Measurements from ENCODE around the gene CLEC9A. TPM values are rescaled to one million over a fixed set of nuclear protein-coding genes. Genes with fewer than 3 reads are reported as not detected.

The CLEC9A gene
- total RNA-seq, 2 experiments from 2014 or later, result not detected

DNA sequence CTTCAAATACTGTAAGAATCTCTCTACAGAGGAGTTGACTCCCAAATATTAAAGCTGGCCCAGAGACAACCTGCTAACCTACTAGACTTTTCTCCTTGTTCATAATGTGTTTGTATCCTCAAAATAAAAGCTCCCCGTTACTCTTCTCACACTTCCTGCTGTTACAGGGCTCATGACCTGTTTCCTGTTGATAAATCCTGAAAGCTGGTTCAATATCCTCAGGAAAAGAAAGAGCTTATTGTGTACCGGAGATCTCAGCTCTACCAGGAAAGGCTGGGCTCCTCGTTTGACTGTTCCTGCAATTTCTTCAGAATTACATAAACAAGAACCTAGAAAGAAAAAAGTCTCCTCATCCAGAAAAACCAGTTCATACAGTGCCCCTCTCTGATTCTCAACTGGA is 37.5 kb downstream of the CLEC9A start:
- ATAC-seq, result no peak
- CTCF ChIA-PET, result interaction anchor here (1.1 to 1.9 kb wide), 5 partner anchors 11 to 128 kb away, joined by 3 to 5 read pairs (median 4); no protein-coding TSS in a partner anchor
- H3K36me3 Mint-ChIP-seq (ENCODE audit: low read depth), result no peaks in the 10 kb centered on the region
- DNase-seq, result no peak
- H3K4me3 Mint-ChIP-seq, result no peak overlapping the region
- no peaks in the 10 kb centered on the region for H3K9me3 Mint-ChIP-seq (ENCODE audit: insufficient read depth)
- H3K27me3 Mint-ChIP-seq (ENCODE audit: low read depth), result peaks cover 40% of the 10 kb centered on the region
- H3K27ac Mint-ChIP-seq, result no peak overlapping the region
- H3K4me1 Mint-ChIP-seq (ENCODE audit: low read depth), result peaks cover 6% of the 10 kb centered on the region
- POLR2A ChIA-PET, result interaction anchor here (0.7 kb wide), 1 partner anchor 106 kb away, joined by 3 read pairs; no protein-coding TSS in a partner anchor

DNA sequence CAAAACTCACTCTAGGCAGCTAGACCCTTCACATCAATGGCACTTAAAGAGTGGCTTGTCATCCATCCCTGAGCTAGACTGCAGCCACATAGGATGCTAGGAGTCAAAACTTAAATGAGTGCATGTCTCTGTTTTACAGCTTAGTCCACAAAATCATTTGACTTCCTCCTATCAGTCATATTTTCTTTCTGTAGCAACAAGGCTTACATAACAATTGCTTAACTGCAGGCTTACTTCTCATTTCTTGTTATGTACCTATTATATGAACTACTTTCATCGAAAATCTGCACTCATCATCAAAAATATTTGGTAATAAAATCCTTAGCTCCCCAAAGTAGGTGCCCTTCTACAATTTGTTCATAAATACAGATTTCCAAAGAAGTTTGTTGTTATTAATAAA is 38.2 kb downstream of the CLEC9A start:
- no peak for ATAC-seq
- H3K4me1 Mint-ChIP-seq (ENCODE audit: low read depth), result peaks cover 6% of the 10 kb centered on the region
- peaks cover 40% of the 10 kb centered on the region for H3K27me3 Mint-ChIP-seq (ENCODE audit: low read depth)
- H3K27ac Mint-ChIP-seq, result no peak overlapping the region
- H3K4me3 Mint-ChIP-seq, result no peak overlapping the region
- ChIA-PET CTCF (interaction anchor here (1.1 to 1.9 kb wide), 5 partner anchors 12 to 129 kb away, joined by 3 to 5 read pairs (median 4); no protein-coding TSS in a partner anchor), POLR2A (interaction anchor here (0.6 kb wide), 1 partner anchor 73 kb away, joined by 3 read pairs; no protein-coding TSS in a partner anchor)
- no peaks in the 10 kb centered on the region for H3K9me3 Mint-ChIP-seq (ENCODE audit: insufficient read depth)
- no peak for DNase-seq
- H3K36me3 Mint-ChIP-seq (ENCODE audit: low read depth), result no peaks in the 10 kb centered on the region

DNA sequence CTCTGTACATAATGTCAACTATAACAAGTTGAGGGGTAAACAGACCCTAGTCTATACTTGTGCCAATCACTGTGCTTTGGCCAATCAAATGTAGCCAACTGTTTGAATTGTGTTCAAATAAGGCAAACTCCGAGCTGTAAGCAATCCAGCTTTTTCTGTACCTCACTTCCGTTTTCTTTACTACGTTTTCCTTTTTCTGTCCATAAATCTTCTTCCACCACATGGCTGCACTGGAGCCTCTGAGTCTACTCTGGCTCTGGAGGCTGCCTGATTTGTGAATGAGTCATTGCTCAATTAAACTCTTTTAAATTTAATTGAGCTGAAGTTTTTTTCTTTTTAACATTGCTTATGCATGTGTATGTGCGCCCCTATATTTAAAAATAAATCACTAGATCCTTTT is 38.6 kb downstream of the CLEC9A start:
- Mint-ChIP-seq H3K4me3 (no peak overlapping the region), H3K36me3 (ENCODE audit: low read depth) (no peaks in the 10 kb centered on the region), H3K27ac (no peak overlapping the region), H3K4me1 (ENCODE audit: low read depth) (peaks cover 6% of the 10 kb centered on the region), H3K27me3 (ENCODE audit: low read depth) (peaks cover 40% of the 10 kb centered on the region), H3K9me3 (ENCODE audit: insufficient read depth) (no peaks in the 10 kb centered on the region)
- DNase-seq, result no peak
- CTCF ChIA-PET, result interaction anchor here (1.1 to 1.9 kb wide), 4 partner anchors 12 to 129 kb away, joined by 3 to 5 read pairs (median 4); no protein-coding TSS in a partner anchor
- POLR2A ChIA-PET, result interaction anchor here (0.6 kb wide), 1 partner anchor 72 kb away, joined by 3 read pairs; no protein-coding TSS in a partner anchor
- ATAC-seq, result no peak

DNA sequence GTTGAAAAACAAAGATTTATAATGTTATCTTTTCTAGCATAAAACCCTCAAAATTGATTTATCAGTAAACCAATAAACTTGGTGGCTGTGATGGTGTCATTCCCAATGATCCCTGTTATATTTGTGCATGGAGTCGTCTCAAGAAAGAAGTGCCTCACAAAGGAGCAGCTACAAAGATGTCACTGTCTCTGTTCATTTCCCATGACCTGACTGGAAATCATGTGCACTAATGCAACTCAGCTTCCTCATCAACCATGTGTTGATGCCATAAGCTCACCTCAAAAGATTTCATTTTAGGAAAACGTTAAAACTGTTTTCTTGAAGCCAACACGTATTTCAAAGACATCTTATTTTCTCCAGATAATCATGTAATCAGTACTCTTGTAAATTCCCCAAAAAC is 39.5 kb downstream of the CLEC9A start:
- H3K9me3 Mint-ChIP-seq (ENCODE audit: insufficient read depth), result no peaks in the 10 kb centered on the region
- ChIA-PET POLR2A (no interaction called here), CTCF (no interaction called here)

DNA sequence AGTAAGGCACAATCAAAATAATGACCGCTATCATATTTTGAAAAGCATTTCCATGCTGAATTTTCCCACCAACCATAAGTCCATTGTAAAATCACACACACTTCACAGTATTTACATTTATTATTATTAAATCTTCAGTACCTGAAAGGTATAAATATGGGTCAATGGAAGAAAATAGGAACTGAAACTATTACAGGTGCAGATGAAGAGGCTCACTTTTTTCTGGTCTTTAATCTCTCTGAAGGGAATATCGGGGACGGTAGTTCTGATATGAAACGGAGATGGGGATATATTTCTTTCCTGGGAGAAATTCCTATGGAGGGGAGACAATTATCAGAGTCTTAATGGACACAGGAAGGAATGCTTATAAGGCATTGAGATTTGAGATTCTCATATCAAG is 39.9 kb downstream of the CLEC9A start:
- Mint-ChIP-seq H3K27ac (no peak overlapping the region), H3K36me3 (ENCODE audit: low read depth) (no peaks in the 10 kb centered on the region), H3K4me3 (no peak overlapping the region), H3K27me3 (ENCODE audit: low read depth) (peaks cover 40% of the 10 kb centered on the region), H3K9me3 (ENCODE audit: insufficient read depth) (no peaks in the 10 kb centered on the region), H3K4me1 (ENCODE audit: low read depth) (peaks cover 2% of the 10 kb centered on the region)
- no peak for ATAC-seq
- ChIA-PET POLR2A (no interaction called here), CTCF (no interaction called here)
- DNase-seq, result no peak

More for the DNA sequence above, 39.5 kb downstream of the CLEC9A start:
- H3K36me3 Mint-ChIP-seq (ENCODE audit: low read depth), result no peaks in the 10 kb centered on the region
- H3K4me3 Mint-ChIP-seq, result no peak overlapping the region
- H3K27me3 Mint-ChIP-seq (ENCODE audit: low read depth), result peaks cover 42% of the 10 kb centered on the region
- no peak overlapping the region for H3K27ac Mint-ChIP-seq
- no peak for ATAC-seq
- no peak for DNase-seq
- H3K4me1 Mint-ChIP-seq (ENCODE audit: low read depth), result peaks cover 5% of the 10 kb centered on the region

DNA sequence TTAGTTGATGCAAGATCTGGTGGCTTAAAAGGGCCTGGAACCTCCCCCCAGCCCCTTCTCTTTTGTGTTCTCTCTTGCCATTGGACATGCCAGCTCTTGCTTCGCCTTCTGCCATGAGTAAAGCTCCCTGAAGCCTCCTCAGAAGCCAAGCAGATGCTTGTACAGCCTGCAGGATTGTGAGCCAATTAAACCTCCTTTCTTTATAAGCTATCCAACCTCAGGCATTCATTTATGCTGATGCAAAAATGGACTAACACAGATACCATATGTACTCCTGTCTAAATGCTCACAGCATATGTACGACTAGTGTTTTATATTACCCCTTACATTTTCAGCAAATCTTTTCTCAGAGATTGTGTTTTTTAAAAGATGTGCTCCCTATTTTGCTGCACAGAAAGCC is 41.6 kb downstream of the CLEC9A start:
- H3K27ac Mint-ChIP-seq, result no peak overlapping the region
- H3K9me3 Mint-ChIP-seq (ENCODE audit: insufficient read depth), result no peaks in the 10 kb centered on the region
- no peaks in the 10 kb centered on the region for H3K36me3 Mint-ChIP-seq (ENCODE audit: low read depth)
- peaks cover 39% of the 10 kb centered on the region for H3K27me3 Mint-ChIP-seq (ENCODE audit: low read depth)
- CTCF ChIA-PET, result no interaction called here
- POLR2A ChIA-PET, result no interaction called here
- ATAC-seq (no peak), DNase-seq (no peak)
- H3K4me1 Mint-ChIP-seq (ENCODE audit: low read depth), result no peaks in the 10 kb centered on the region
- no peak overlapping the region for H3K4me3 Mint-ChIP-seq

DNA sequence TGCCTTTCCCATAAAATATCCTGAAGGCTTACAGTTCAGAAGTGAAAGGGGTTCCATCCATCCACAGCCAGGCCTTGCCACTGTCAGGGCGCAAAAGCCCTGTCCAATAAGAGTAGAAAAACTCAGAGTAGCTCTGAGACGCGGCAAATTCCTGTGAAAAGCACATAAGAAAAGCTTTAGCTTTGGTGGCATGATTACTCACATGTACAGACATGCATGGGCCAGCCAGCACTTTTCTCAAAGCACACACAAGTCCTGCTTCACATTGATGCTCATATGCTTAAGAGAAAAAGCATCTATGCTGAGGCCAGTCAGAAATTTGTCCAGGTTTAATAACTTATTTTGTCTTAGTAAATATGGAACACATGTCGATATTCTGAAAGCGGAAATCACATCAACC is 42.8 kb downstream of the CLEC9A start:
- H3K27ac Mint-ChIP-seq, result no peak overlapping the region
- H3K27me3 Mint-ChIP-seq (ENCODE audit: low read depth), result peaks cover 37% of the 10 kb centered on the region
- CTCF ChIA-PET, result interaction anchor here (0.7 kb wide), 1 partner anchor 133 kb away, joined by 3 read pairs; no protein-coding TSS in a partner anchor
- H3K4me1 Mint-ChIP-seq (ENCODE audit: low read depth), result no peaks in the 10 kb centered on the region
- DNase-seq (no peak), ATAC-seq (no peak)
- no peak overlapping the region for H3K4me3 Mint-ChIP-seq
- POLR2A ChIA-PET, result interaction anchor here (1.0 kb wide), 1 partner anchor 8 kb away, joined by 3 read pairs; no protein-coding TSS in a partner anchor
- no peaks in the 10 kb centered on the region for H3K36me3 Mint-ChIP-seq (ENCODE audit: low read depth)
- H3K9me3 Mint-ChIP-seq (ENCODE audit: insufficient read depth), result no peaks in the 10 kb centered on the region

DNA sequence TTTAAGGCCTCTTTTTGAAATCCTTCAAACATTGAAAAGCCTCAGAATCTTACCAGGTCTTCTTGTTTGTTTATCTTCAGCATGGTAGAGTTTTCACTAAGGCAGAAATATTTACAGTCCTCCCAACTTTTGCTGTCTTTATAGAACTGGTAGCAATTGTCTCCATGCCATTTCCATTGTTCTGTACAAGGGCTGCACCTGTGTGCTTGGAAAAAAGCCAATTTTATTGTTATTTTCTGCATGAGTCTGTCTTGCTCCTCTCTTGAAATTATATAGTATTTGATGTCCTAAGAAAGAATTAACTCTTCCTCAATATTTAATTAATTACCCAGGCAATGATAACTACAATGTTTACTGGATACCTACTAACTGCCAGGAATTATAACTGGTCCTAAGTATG is 45.0 kb downstream of the CLEC9A start:
- Mint-ChIP-seq H3K4me1 (ENCODE audit: low read depth) (no peaks in the 10 kb centered on the region), H3K36me3 (ENCODE audit: low read depth) (no peaks in the 10 kb centered on the region), H3K27me3 (ENCODE audit: low read depth) (peaks cover 28% of the 10 kb centered on the region), H3K9me3 (ENCODE audit: insufficient read depth) (no peaks in the 10 kb centered on the region), H3K27ac (no peak overlapping the region), H3K4me3 (no peak overlapping the region)
- DNase-seq, result no peak
- ChIA-PET POLR2A (no interaction called here), CTCF (no interaction called here)
- no peak for ATAC-seq

DNA sequence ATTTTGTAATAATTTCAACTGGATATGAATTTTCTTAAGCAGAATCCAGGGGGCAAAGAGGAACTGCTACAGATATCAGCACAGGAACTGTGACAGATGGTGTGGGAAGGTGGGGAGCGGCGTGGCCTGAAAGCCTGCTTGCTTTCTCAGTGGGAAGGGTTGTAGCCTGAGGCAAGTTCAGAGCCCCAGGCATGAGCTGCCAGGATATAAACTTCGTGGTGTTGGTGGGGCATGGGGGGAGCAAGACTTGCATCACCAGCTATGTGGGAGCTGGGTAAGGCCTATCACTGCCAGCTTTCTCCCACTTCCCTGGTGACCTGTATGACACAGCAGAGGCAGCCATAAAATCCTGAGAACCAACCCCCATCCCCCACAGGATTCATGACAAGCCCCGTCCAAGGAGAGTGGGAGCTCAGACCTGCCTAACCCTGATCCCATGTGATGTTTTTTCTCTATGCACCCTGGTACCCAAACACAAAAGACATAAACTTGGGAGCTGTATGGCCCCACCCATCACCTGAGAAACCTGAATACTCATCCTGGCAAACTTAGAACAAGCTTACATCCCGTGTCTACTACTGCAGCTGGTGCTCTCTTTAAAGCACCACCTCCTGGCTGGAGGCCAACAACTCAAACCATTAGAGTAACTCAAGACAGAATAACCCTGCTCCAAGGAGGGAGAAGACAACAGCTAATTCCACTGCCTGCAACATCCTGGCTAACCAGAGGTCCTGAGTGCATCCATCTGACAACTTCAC is 51.8 kb downstream of the CLEC9A start:
- ChIA-PET POLR2A (no interaction called here), CTCF (no interaction called here)
- Mint-ChIP-seq H3K4me3 (no peak overlapping the region), H3K9me3 (ENCODE audit: insufficient read depth) (peaks cover 4% of the 10 kb centered on the region), H3K36me3 (ENCODE audit: low read depth) (no peaks in the 10 kb centered on the region), H3K27ac (no peak overlapping the region), H3K4me1 (ENCODE audit: low read depth) (no peaks in the 10 kb centered on the region), H3K27me3 (ENCODE audit: low read depth) (peaks cover 8% of the 10 kb centered on the region)
- DNase-seq (no peak), ATAC-seq (no peak)

DNA sequence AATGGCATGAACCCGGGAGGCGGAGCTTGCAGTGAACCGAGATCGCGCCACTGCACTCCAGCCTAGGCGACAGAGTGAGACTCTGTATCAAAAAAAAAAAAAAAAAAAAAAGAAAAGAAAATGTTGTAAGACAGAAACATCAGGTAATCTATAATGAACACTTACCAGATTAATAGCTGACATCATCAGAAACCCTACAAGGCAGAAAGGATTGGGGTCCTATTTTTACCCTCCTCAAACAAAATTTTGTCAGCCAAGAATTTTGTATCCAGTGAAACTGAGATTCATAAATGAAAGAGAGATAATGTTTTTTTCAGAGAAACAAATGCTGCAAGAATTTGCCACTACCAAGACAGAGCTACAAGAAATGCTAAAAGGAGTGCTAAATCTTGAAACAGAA is 54.3 kb downstream of the CLEC9A start:
- ATAC-seq (no peak), DNase-seq (no peak)
- Mint-ChIP-seq H3K27ac (no peak overlapping the region), H3K4me3 (no peak overlapping the region), H3K36me3 (ENCODE audit: low read depth) (no peaks in the 10 kb centered on the region), H3K4me1 (ENCODE audit: low read depth) (no peaks in the 10 kb centered on the region), H3K9me3 (ENCODE audit: insufficient read depth) (peaks cover 4% of the 10 kb centered on the region), H3K27me3 (ENCODE audit: low read depth) (peaks cover 8% of the 10 kb centered on the region)
- ChIA-PET CTCF (no interaction called here), POLR2A (interaction anchor here (0.6 kb wide), 1 partner anchor 1571 kb away, joined by 3 read pairs; no protein-coding TSS in a partner anchor)

DNA sequence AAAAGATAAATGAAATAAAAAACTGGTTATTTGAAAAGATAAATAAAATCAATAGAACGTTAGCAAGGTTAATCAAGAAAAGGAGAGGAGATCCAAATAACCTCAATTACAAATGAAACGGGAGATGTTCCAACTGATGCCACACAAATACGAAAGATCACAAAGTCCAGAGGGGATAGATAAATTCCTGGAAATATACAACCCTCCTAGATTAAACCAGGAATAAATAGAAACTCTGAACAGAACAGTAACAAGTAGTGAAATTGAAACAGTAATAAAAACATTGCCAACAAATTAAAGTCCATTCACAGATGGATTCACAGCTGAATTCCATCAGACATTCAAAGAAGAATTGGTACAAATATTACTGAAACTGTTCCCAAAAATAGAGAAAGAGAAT is 55.9 kb downstream of the CLEC9A start:
- CTCF ChIA-PET, result no interaction called here
- DNase-seq (no peak), ATAC-seq (no peak)
- Mint-ChIP-seq H3K4me1 (ENCODE audit: low read depth) (no peaks in the 10 kb centered on the region), H3K4me3 (no peak overlapping the region), H3K27ac (no peak overlapping the region), H3K36me3 (ENCODE audit: low read depth) (no peaks in the 10 kb centered on the region), H3K27me3 (ENCODE audit: low read depth) (peaks cover 14% of the 10 kb centered on the region), H3K9me3 (ENCODE audit: insufficient read depth) (peaks cover 4% of the 10 kb centered on the region)
- POLR2A ChIA-PET, result no interaction called here

DNA sequence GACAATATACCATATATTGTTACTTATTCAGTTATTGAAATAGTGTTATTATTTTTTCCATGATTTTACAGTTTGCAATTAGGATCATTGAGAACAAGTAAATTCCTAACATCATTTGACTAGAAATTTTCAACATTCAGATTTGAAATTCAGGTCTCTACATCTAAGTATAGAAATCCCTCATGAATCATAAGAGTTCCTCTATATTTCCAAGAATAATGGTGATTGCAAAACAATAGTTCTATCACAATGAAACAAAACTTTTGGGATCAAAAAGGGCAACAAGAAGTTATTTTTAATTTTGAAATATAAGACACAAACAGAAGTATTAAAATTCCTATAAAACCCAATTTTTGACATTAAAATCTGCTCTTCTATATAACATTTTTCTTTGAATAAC is 57.5 kb downstream of the CLEC9A start:
- Mint-ChIP-seq H3K4me3 (no peak overlapping the region), H3K27me3 (ENCODE audit: low read depth) (peaks cover 14% of the 10 kb centered on the region), H3K9me3 (ENCODE audit: insufficient read depth) (peaks cover 4% of the 10 kb centered on the region), H3K27ac (no peak overlapping the region), H3K36me3 (ENCODE audit: low read depth) (no peaks in the 10 kb centered on the region), H3K4me1 (ENCODE audit: low read depth) (no peaks in the 10 kb centered on the region)
- POLR2A ChIA-PET, result no interaction called here
- ATAC-seq (no peak), DNase-seq (no peak)
- CTCF ChIA-PET, result no interaction called here

All from activated CD8-positive, alpha-beta T cell treated with anti-CD3 and anti-CD28 coated beads, Interleukin-2, amount 10 ng/mL, durations not matched to agents 7 days and 5 days (primary cell).